Stimulated activated CD8-positive, alpha-beta memory T cell treated with anti-CD3 and anti-CD28 coated beads, Interleukin-15, amount 100 ng/mL, for 24 hours (primary cell): Measurements from ENCODE around the gene C13orf46.
"Not testable (repeated sequence)": the region's sequence is repeated elsewhere in the genome, so short reads cannot be mapped to it uniquely, and the experiment has no call there.

Experiments
- DNase-seq: peaks from one replicate; pipeline ENCODE4 v3.0.0-alpha.2; 2020; ENCODE audit warnings: low read depth

Gene C13orf46

GRCh38 chr13:113991676-113992179 lies 17.9 kb upstream of the C13orf46 start:
- no peak for DNase-seq

GRCh38 chr13:113991191-113991669 lies 17.4 kb upstream of the C13orf46 start:
- DNase-seq: no peak

GRCh38 chr13:113990321-113990837 lies 16.5 kb upstream of the C13orf46 start:
- no peak for DNase-seq

GRCh38 chr13:113989585-113990300 lies 15.9 kb upstream of the C13orf46 start:
- DNase-seq: no peak

GRCh38 chr13:113988859-113989258 lies 15.0 kb upstream of the C13orf46 start:
- DNase-seq: not testable (repeated sequence)

GRCh38 chr13:113982296-113982661 lies 8.4 kb upstream of the C13orf46 start:
- no peak for DNase-seq

- no peak for DNase-seq
Measured at GRCh38 chr13:113981611-113982295, 7.9 kb upstream of the C13orf46 start.

- no peak for DNase-seq
Measured at GRCh38 chr13:113981194-113981605, 7.3 kb upstream of the C13orf46 start.

GRCh38 chr13:113980489-113981064 lies 6.7 kb upstream of the C13orf46 start:
- no peak for DNase-seq

GRCh38 chr13:113979791-113980471 lies 6.1 kb upstream of the C13orf46 start:
- no peak for DNase-seq

GRCh38 chr13:113978741-113979481 lies 5.0 kb upstream of the C13orf46 start:
- no peak for DNase-seq

- no peak for DNase-seq
Measured at GRCh38 chr13:113977976-113978375, 4.1 kb upstream of the C13orf46 start.

GRCh38 chr13:113976711-113977684 lies 3.1 kb upstream of the C13orf46 start:
- no peak for DNase-seq

GRCh38 chr13:113975416-113975815 lies 1.5 kb upstream of the C13orf46 start:
- DNase-seq: no peak

GRCh38 chr13:113974304-113975281 lies 717 bp upstream of the C13orf46 start:
- DNase-seq: no peak

- DNase-seq: no peak
Measured at GRCh38 chr13:113972451-113973217, 1.2 kb downstream of the C13orf46 start.

GRCh38 chr13:113971471-113972231 lies 2.2 kb downstream of the C13orf46 start:
- no peak for DNase-seq
